CD4-positive, alpha-beta memory T cell (primary cell): ENCODE results near the gene RETREG1. TPM values are rescaled to one million over a fixed set of nuclear protein-coding genes. Genes with fewer than 3 reads are reported as not detected.

Source experiments
- CTCF ChIA-PET: fragments of 350-600 bp; sonication (Branson Sonifier 250); formaldehyde crosslinking; loops from one replicate; lab custom pipeline; 2021; ENCODE audit warnings: inconsistent platforms; ENCODE audit not compliant: partially characterized antibody; lab: Charles Lee
- POLR2A ChIA-PET: fragments of 350-600 bp; sonication (Branson Sonifier 250); formaldehyde crosslinking; loops from one replicate; lab custom pipeline; 2021; ENCODE audit not compliant: partially characterized antibody; lab: Charles Lee
- DNase-seq, 5 donors: peaks; one replicate each; pipeline versions ENCODE4 v3.0.0 to v3.0.0-alpha.2; 2020 to 2022; ENCODE audit warnings: mixed read lengths in 1 of 5
- H3K27ac ChIP-seq: one replicate; pipeline ENCODE4 v1.7.0; 2013; ENCODE audit warnings: low read depth, low read length
- H3K27me3 ChIP-seq: 2 replicates; pipeline ENCODE4 v1.7.0; 2013; ENCODE audit warnings: mild to moderate bottlenecking, low read length, moderate library complexity; ENCODE audit not compliant: insufficient read depth
- H3K36me3 ChIP-seq: 2 replicates; pipeline ENCODE4 v1.7.0; 2013; ENCODE audit warnings: mild to moderate bottlenecking, low read length, moderate library complexity; ENCODE audit not compliant: insufficient read depth
- H3K4me1 ChIP-seq: 2 replicates; pipeline ENCODE4 v1.7.0; 2013; ENCODE audit warnings: mild to moderate bottlenecking, low read length, moderate library complexity; ENCODE audit not compliant: insufficient read depth
- H3K4me3 ChIP-seq, 2 donors: one replicate each; pipeline ENCODE4 v1.7.0; 2013; ENCODE audit warnings: low read length in 2 of 2, mild to moderate bottlenecking in 1 of 2
- H3K9me3 ChIP-seq, 2 donors: one replicate each; pipeline ENCODE4 v1.7.0; 2013; ENCODE audit warnings: low read length in 2 of 2, control low read depth in 1 of 2; ENCODE audit not compliant: control insufficient read depth in 1 of 2
- H3K27ac Mint-ChIP-seq, 7 donors: one replicate each; pipeline ENCODE4 v1.8.0; 2020 to 2021; ENCODE audit warnings: mixed read lengths in 7 of 7, mild to moderate bottlenecking in 6 of 7, inconsistent platforms in 3 of 7, moderate library complexity in 3 of 7
- H3K27me3 Mint-ChIP-seq, 2 donors: one replicate each; pipeline ENCODE4 v1.8.0; 2020 to 2021; ENCODE audit warnings: mixed read lengths in 2 of 2
- H3K36me3 Mint-ChIP-seq, 2 donors: one replicate each; pipeline ENCODE4 v1.8.0; 2020 to 2021; ENCODE audit warnings: mixed read lengths in 2 of 2, inconsistent platforms in 1 of 2, mild to moderate bottlenecking in 1 of 2
- H3K4me1 Mint-ChIP-seq, 4 donors: one replicate each; pipeline ENCODE4 v1.8.0; 2020 to 2021; ENCODE audit warnings: mixed read lengths in 4 of 4, mild to moderate bottlenecking in 1 of 4
- H3K4me3 Mint-ChIP-seq, 8 donors: one replicate each; pipeline ENCODE4 v1.8.0; 2020 to 2021; ENCODE audit warnings: mixed read lengths in 8 of 8, mild to moderate bottlenecking in 7 of 8, moderate library complexity in 6 of 8, inconsistent platforms in 3 of 8
- H3K9me3 Mint-ChIP-seq, 8 donors: one replicate each; pipeline ENCODE4 v1.8.0; 2020 to 2021; ENCODE audit warnings: mixed read lengths in 8 of 8, mild to moderate bottlenecking in 5 of 8, inconsistent platforms in 3 of 8, moderate library complexity in 1 of 8
- intact Hi-C: fragments of 100-400 bp; cut with micrococcal nuclease; formaldehyde crosslinking; loops from one replicate; pipeline ENCODE4 v1.15.1; 2023
- polyA plus RNA-seq, 2 donors: library from polyadenylated mRNA; unstranded; fragments of 300-500 nt; fragmentation: Illumina TruSeq; gene quantifications; one replicate each; pipeline ENCODE4 v1.2.3, GENCODE V29; 2021
- total RNA-seq, 2 experiments: library from RNA; stranded (reverse); gene quantifications; one replicate each; pipeline ENCODE4 v1.2.3, GENCODE V29; 2021

Gene RETREG1
- total and polyA plus RNA-seq, 4 experiments from 2014 or later: 26.6 to 79.5 (median 49.3) TPM

DNA sequence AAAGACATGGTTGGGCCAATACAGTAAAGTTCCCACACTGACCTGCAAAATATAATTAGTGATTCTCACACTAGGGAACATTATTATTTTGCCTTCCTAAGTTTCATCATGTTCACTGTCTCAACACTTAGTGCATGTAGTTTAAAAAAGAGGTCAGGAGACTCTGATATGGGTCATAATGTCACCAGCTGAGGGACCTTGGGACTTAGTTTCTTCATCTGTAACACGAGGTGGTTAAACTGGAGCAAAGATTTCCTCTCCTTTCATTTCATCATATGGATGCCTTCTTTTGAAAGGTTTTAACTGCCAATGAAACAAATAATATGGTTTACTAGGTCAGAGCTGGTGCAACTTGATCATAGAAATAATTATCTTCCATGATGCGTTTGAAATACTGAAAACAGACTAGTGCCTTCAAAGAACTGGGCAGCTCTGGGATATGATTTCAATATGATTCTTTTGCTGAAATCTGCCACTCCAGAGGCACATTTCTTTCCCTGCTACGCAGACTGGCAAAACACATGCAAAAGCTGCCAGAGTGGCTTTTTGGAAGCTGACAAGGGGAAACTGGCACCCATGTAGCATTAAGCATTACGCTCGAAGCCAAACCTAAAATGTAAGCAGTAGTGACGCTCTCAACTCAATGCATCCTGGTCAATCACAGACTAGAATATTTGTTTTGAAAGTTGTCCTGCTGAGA lies 20.8 kb downstream of the RETREG1 start:
- ChIA-PET POLR2A (no interaction called here), CTCF (interaction anchor here (1.7 to 3.0 kb wide), 2 partner anchors 11 to 72 kb away, joined by 3 to 17 read pairs; no protein-coding TSS in a partner anchor)
- Histone ChIP-seq H3K4me1 (no peaks in the 10 kb centered on the region), H3K27me3 (no peaks in the 10 kb centered on the region), H3K36me3 (no peaks in the 10 kb centered on the region), H3K4me3 (no peak overlapping the region), H3K27ac (no peak overlapping the region), H3K9me3 (no peaks in the 10 kb centered on the region)
- DNase-seq: no peak
- Mint-ChIP-seq H3K27ac (peak overlapping the region in 1 of 7 donors; percentile 39), H3K9me3 (no peaks in the 10 kb centered on the region), H3K4me3 (no peak overlapping the region), H3K4me1 (peaks cover 35 to 89% (median 46%) of the 10 kb centered on the region in 4 donors), H3K36me3 (peaks cover 22% of the 10 kb centered on the region in 2 donors), H3K27me3 (no peaks in the 10 kb centered on the region)
- intact Hi-C loops: no loop called here

DNA sequence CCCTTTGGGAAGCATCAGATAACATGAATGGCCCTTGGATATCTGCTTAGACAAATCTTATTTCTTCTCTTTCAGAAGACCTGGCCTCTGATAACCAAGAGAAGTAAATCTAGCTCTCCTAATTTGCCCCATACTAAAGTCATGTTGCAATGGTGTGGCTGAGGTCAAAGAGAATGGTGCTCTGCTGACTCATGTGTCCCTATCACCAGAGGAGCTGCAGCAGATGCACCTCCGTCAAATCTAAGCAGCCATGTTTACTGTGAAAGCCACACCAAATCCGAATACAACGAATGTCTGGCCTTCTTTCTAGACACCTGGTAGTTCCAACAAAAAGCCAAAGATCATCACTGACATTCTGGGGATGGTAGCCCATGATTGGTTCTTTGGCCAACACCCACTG lies 23.2 kb downstream of the RETREG1 start:
- no peak for DNase-seq
- H3K36me3 ChIP-seq: no peaks in the 10 kb centered on the region
- CTCF ChIA-PET: no interaction called here
- no peaks in the 10 kb centered on the region for H3K27me3 ChIP-seq
- H3K4me1 Mint-ChIP-seq: peaks cover 31 to 89% (median 50%) of the 10 kb centered on the region in 4 donors
- intact Hi-C loops: no loop called here
- H3K9me3 Mint-ChIP-seq: no peaks in the 10 kb centered on the region
- H3K27me3 Mint-ChIP-seq: no peaks in the 10 kb centered on the region
- no peak overlapping the region for H3K27ac ChIP-seq
- no peak overlapping the region for H3K4me3 ChIP-seq
- peak overlapping the region in 2 of 8 donors; percentile 29 to 43 for H3K4me3 Mint-ChIP-seq
- peaks cover 20 to 25% of the 10 kb centered on the region in 2 donors for H3K36me3 Mint-ChIP-seq
- H3K27ac Mint-ChIP-seq: peak overlapping the region in 2 of 7 donors; percentile 13 to 30
- no peaks in the 10 kb centered on the region for H3K9me3 ChIP-seq
- no peaks in the 10 kb centered on the region for H3K4me1 ChIP-seq
- POLR2A ChIA-PET: no interaction called here

DNA sequence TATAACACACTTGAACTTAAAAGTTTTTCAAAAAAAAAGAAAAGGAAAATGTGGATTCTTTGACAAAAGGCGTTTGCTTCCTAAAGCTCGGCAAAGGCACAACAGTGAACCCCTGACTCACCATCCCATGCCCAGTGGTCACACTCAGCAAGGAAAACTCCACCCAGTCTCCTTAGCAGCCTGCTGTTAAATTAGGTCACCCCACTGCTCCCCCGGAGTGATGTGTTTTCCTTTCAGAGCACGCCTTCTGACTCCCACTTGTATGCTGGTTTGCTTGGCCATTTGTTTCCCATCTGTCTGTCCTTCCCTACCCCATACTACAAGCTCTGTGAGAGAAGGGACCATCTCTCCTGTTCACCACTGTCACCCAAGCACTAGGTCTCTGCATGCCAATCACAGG lies 23.8 kb downstream of the RETREG1 start:
- Mint-ChIP-seq H3K4me3 (peak overlapping the region in 3 of 8 donors; percentile 11 to 43 (median 37)), H3K4me1 (peaks cover 30 to 89% (median 50%) of the 10 kb centered on the region in 4 donors), H3K36me3 (peaks cover 21 to 25% of the 10 kb centered on the region in 2 donors)

DNA sequence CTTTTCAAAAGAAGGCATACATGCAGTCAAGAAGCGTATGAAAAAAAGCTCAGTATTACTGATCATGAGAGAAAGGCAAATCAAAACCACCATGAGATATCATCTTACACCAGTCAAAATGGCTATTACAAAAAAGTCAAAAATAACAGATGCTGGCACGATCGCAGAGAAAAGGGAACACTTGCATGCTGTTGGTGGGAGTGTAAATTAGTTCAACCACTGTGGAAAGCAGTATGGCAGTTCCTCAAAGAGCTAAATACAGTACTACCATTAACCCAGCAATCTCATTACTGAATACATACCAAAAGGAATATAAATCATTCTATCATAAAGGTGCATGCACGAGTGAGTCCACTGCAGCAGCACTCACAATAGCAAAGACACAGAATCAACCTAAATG lies 24.5 kb downstream of the RETREG1 start:
- no peaks in the 10 kb centered on the region for H3K36me3 ChIP-seq
- ChIA-PET POLR2A (no interaction called here), CTCF (no interaction called here)
- H3K27me3 ChIP-seq: no peaks in the 10 kb centered on the region
- no peaks in the 10 kb centered on the region for H3K9me3 ChIP-seq
- peaks cover 26 to 88% (median 50%) of the 10 kb centered on the region in 4 donors for H3K4me1 Mint-ChIP-seq
- no peak overlapping the region for H3K27ac ChIP-seq
- no peaks in the 10 kb centered on the region for H3K9me3 Mint-ChIP-seq
- no peaks in the 10 kb centered on the region for H3K4me1 ChIP-seq
- H3K27me3 Mint-ChIP-seq: no peaks in the 10 kb centered on the region
- H3K27ac Mint-ChIP-seq: peak overlapping the region in 1 of 7 donors; percentile 31
- no peak for DNase-seq
- intact Hi-C loops: no loop called here
- H3K4me3 ChIP-seq: no peak overlapping the region
- peak overlapping the region in 1 of 8 donors; percentile 28 for H3K4me3 Mint-ChIP-seq
- peaks cover 23 to 30% of the 10 kb centered on the region in 2 donors for H3K36me3 Mint-ChIP-seq

More for the DNA sequence above, 23.8 kb downstream of the RETREG1 start:
- Histone ChIP-seq H3K27ac (no peak overlapping the region), H3K9me3 (no peaks in the 10 kb centered on the region), H3K4me3 (no peak overlapping the region), H3K36me3 (no peaks in the 10 kb centered on the region), H3K4me1 (no peaks in the 10 kb centered on the region), H3K27me3 (no peaks in the 10 kb centered on the region)
- no peaks in the 10 kb centered on the region for H3K9me3 Mint-ChIP-seq
- DNase-seq: no peak
- ChIA-PET POLR2A (no interaction called here), CTCF (no interaction called here)
- H3K27ac Mint-ChIP-seq: peak overlapping the region in 1 of 7 donors; percentile 48
- H3K27me3 Mint-ChIP-seq: no peaks in the 10 kb centered on the region
- intact Hi-C loops: no loop called here

DNA sequence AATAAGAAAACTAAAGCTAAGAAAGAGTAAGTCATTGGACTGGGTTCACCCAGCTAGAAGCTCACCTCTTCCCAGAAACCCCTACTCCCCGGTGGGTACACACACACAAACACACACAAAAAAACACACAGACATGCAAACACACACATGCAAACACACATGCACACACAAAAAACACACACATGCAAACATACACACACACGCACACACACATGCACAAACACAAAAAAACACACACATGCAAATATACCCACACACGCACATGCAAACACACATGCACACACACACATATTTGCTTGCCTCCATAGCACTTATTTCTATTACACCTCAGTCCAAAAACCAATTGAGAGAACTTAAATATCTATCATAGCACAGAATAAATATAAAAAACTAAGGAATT lies 26.1 kb downstream of the RETREG1 start:
- Mint-ChIP-seq H3K4me3 (no peak overlapping the region), H3K27me3 (no peaks in the 10 kb centered on the region), H3K9me3 (peaks cover 0 to 3% (median 0%) of the 10 kb centered on the region in 8 donors), H3K36me3 (peaks cover 27 to 33% of the 10 kb centered on the region in 2 donors), H3K4me1 (peaks cover 28 to 84% (median 49%) of the 10 kb centered on the region in 4 donors), H3K27ac (no peak overlapping the region)
- Histone ChIP-seq H3K27me3 (no peaks in the 10 kb centered on the region), H3K27ac (no peak overlapping the region), H3K9me3 (no peaks in the 10 kb centered on the region), H3K4me1 (no peaks in the 10 kb centered on the region), H3K4me3 (no peak overlapping the region), H3K36me3 (no peaks in the 10 kb centered on the region)
- ChIA-PET CTCF (no interaction called here), POLR2A (no interaction called here)
- DNase-seq: no peak
- intact Hi-C loops: no loop called here

DNA sequence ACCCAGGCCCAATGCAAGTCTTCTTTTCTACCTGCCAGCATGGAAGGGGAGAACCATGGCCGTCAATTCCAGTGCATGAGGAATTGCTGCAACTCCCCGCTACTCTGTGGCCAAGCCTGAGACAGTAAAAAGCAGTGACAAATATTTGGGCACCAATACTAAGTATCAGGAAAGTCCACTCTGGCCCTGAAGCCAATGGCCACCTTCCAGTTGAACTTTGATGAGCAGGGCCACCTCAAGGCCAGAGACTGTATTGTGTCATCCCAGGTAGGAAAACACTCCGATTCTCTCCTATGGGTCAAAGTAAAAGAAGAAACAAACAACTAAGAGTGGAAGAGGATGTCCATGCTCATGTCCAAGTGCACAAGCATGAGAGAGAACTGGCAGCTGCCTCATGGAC lies 27.1 kb downstream of the RETREG1 start:
- Histone ChIP-seq H3K4me1 (no peaks in the 10 kb centered on the region), H3K27me3 (no peaks in the 10 kb centered on the region), H3K27ac (no peak overlapping the region), H3K4me3 (no peak overlapping the region), H3K9me3 (no peaks in the 10 kb centered on the region), H3K36me3 (no peaks in the 10 kb centered on the region)
- ChIA-PET POLR2A (no interaction called here), CTCF (no interaction called here)
- Mint-ChIP-seq H3K27ac (peak overlapping the region in 1 of 7 donors; percentile 23), H3K36me3 (peaks cover 28 to 32% of the 10 kb centered on the region in 2 donors), H3K4me3 (no peak overlapping the region), H3K27me3 (no peaks in the 10 kb centered on the region), H3K9me3 (peaks cover 0 to 3% (median 0%) of the 10 kb centered on the region in 8 donors), H3K4me1 (peaks cover 28 to 84% (median 46%) of the 10 kb centered on the region in 4 donors)
- no peak for DNase-seq
- intact Hi-C loops: no loop called here

DNA sequence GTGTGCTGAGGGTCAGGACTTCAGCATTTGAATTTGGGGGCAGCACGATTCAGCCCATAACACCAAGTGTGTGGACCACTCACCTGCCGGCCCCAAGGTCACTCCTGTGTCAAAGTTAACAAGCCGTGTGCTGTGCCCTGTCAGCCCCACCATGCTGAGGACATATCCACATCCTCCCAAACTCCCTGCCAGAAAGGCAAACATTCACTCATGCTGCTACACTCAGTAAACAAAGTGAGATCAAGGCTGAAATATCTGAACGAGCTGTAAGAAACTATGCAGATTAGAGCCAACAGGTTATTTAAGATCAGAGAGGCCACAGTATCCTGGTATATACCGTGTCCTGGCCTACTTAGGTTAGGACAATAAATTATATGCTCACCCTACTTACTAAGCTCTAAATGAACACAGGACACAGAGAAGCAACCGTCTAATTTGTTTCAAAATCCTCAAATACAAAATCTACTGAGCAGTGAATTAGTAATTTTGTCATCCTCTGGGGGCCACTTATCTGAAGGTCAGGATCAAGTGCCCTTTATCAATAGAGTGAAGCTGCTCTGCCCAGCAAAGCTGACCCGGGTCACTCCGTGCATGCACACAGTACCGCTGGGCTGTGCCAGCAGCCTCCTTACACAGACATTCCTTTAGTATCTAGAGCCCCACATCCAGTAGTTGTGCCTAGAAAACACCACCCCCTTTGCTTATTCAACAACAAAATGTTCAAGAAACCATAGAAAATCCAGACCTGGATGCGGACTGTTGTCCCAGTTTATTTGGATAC lies 28.2 kb downstream of the RETREG1 start:
- Mint-ChIP-seq H3K9me3 (peaks cover 0 to 3% (median 0%) of the 10 kb centered on the region in 8 donors), H3K27ac (peak overlapping the region in 1 of 7 donors; percentile 82), H3K36me3 (peaks cover 28% of the 10 kb centered on the region in 2 donors), H3K4me3 (no peak overlapping the region), H3K27me3 (no peaks in the 10 kb centered on the region), H3K4me1 (peaks cover 26 to 81% (median 42%) of the 10 kb centered on the region in 4 donors)
- intact Hi-C loops: no loop called here
- Histone ChIP-seq H3K4me1 (no peaks in the 10 kb centered on the region), H3K36me3 (no peaks in the 10 kb centered on the region), H3K9me3 (no peaks in the 10 kb centered on the region), H3K4me3 (no peak overlapping the region), H3K27me3 (no peaks in the 10 kb centered on the region), H3K27ac (no peak overlapping the region)
- CTCF ChIA-PET: no interaction called here
- DNase-seq: no peak
- POLR2A ChIA-PET: no interaction called here
